Naive thymus-derived CD4-positive, alpha-beta T cell (primary cell): ENCODE data around the gene TMEM203. TPM values are rescaled to one million over a fixed set of nuclear protein-coding genes. Genes with fewer than 3 reads are reported as not detected.

ENCODE experiments used
- ATAC-seq: fragments of 150-1000 bp; cut with Tn5 transposase; 2 replicates; pipeline ENCODE4 v1.10.0; 2021; ENCODE audit warnings: mild to moderate bottlenecking, moderate library complexity
- CTCF ChIA-PET: fragments of 350-600 bp; sonication (Branson Sonifier 250); formaldehyde crosslinking; loops from one replicate; lab custom pipeline; 2021; ENCODE audit warnings: antibody characterized with exemption; lab: Charles Lee
- POLR2A ChIA-PET: fragments of 350-600 bp; sonication (Branson Sonifier 250); formaldehyde crosslinking; loops from one replicate; lab custom pipeline; 2021; ENCODE audit warnings: antibody characterized with exemption, inconsistent platforms; lab: Charles Lee
- DNase-seq, 9 donors: peaks; one replicate each; pipeline versions ENCODE4 v3.0.0 to v3.0.0-alpha.2; 2020 to 2022; ENCODE audit warnings: mixed read lengths in 1 of 9
- H3K27ac ChIP-seq: one replicate; pipeline ENCODE4 v1.7.0; 2013; ENCODE audit warnings: mild to moderate bottlenecking, low read depth, low read length, moderate library complexity
- H3K27me3 ChIP-seq, 2 donors: one replicate each; pipeline ENCODE4 v1.7.0; 2013; ENCODE audit warnings: low read length in 2 of 2, mild to moderate bottlenecking in 2 of 2, moderate library complexity in 2 of 2; ENCODE audit not compliant: control insufficient read depth in 2 of 2, insufficient read depth in 2 of 2
- H3K36me3 ChIP-seq, 3 experiments: 1 replicate in 2 of 3; 2 replicates in 1 of 3; pipeline ENCODE4 v1.7.0; 2013; ENCODE audit warnings: low read length in 3 of 3, mild to moderate bottlenecking in 3 of 3, moderate library complexity in 1 of 3; ENCODE audit not compliant: insufficient read depth in 3 of 3, control insufficient read depth in 2 of 3
- H3K4me1 ChIP-seq, 2 donors: one replicate each; pipeline ENCODE4 v1.7.0; 2013; ENCODE audit warnings: low read length in 2 of 2, mild to moderate bottlenecking in 2 of 2, moderate library complexity in 1 of 2; ENCODE audit not compliant: control insufficient read depth in 2 of 2, insufficient read depth in 2 of 2
- H3K4me3 ChIP-seq: 2 replicates; pipeline ENCODE4 v1.7.0; 2013; ENCODE audit warnings: mild to moderate bottlenecking, low read length
- H3K9me3 ChIP-seq, 3 experiments: 1 replicate in 2 of 3; 2 replicates in 1 of 3; pipeline ENCODE4 v1.7.0; 2013; ENCODE audit warnings: low read length in 3 of 3; ENCODE audit not compliant: control insufficient read depth in 2 of 3
- H3K27ac Mint-ChIP-seq, 9 donors: one replicate each; pipeline ENCODE4 v1.8.0; 2020 to 2022; ENCODE audit warnings: mixed read lengths in 9 of 9, mild to moderate bottlenecking in 8 of 9, moderate library complexity in 5 of 9, inconsistent platforms in 2 of 9
- H3K27me3 Mint-ChIP-seq, 5 donors: one replicate each; pipeline ENCODE4 v1.8.0; 2021 to 2022; ENCODE audit warnings: mixed read lengths in 5 of 5, mild to moderate bottlenecking in 1 of 5
- H3K36me3 Mint-ChIP-seq, 5 donors: one replicate each; pipeline ENCODE4 v1.8.0; 2020 to 2022; ENCODE audit warnings: mixed read lengths in 5 of 5, mild to moderate bottlenecking in 3 of 5, inconsistent platforms in 1 of 5
- H3K4me1 Mint-ChIP-seq, 7 donors: one replicate each; pipeline ENCODE4 v1.8.0; 2020 to 2022; ENCODE audit warnings: mixed read lengths in 7 of 7, mild to moderate bottlenecking in 3 of 7, inconsistent platforms in 1 of 7
- H3K4me3 Mint-ChIP-seq, 10 donors: one replicate each; pipeline ENCODE4 v1.8.0; 2020 to 2022; ENCODE audit warnings: mild to moderate bottlenecking in 10 of 10, mixed read lengths in 10 of 10, moderate library complexity in 6 of 10, inconsistent platforms in 2 of 10
- H3K9me3 Mint-ChIP-seq, 11 donors: one replicate each; pipeline ENCODE4 v1.8.0; 2020 to 2022; ENCODE audit warnings: mixed read lengths in 11 of 11, mild to moderate bottlenecking in 4 of 11, inconsistent platforms in 1 of 11, moderate library complexity in 1 of 11
- intact Hi-C, 2 donors: fragments of 100-400 bp; cut with micrococcal nuclease; formaldehyde crosslinking; loops; one replicate each; pipeline ENCODE4 v1.15.1; 2023
- polyA plus RNA-seq, 2 donors: library from polyadenylated mRNA; unstranded; fragments of 300-500 nt; fragmentation: Illumina TruSeq; gene quantifications; one replicate each; pipeline ENCODE4 v1.2.3, GENCODE V29; 2021
- total RNA-seq, 6 experiments: library from RNA in 5 of 6; stranded (reverse) in 5 of 6; gene quantifications; 1 replicate in 5 of 6; 2 replicates in 1 of 6; pipeline ENCODE4 v1.2.3 and lab custom pipeline; 2021 to 2026

The TMEM203 gene
- total and polyA plus RNA-seq, 7 experiments from 2014 or later = 22.6 to 172 (median 38.1) TPM

- Mint-ChIP-seq H3K36me3 (no peaks in the 10 kb centered on the region), H3K27me3 (peaks cover 0 to 10% (median 0%) of the 10 kb centered on the region in 5 donors), H3K27ac (no peak overlapping the region), H3K4me1 (peaks cover 4 to 12% (median 11%) of the 10 kb centered on the region in 7 donors), H3K9me3 (peaks cover 0 to 2% (median 0%) of the 10 kb centered on the region in 11 donors), H3K4me3 (no peak overlapping the region)
- Histone ChIP-seq H3K27ac (no peak overlapping the region), H3K4me1 (peaks cover 6 to 13% of the 10 kb centered on the region in 2 donors), H3K9me3 (no peaks in the 10 kb centered on the region), H3K27me3 (no peaks in the 10 kb centered on the region), H3K36me3 (no peaks in the 10 kb centered on the region), H3K4me3 (no peak overlapping the region)
- CTCF ChIA-PET = interaction anchor here (1.0 to 2.2 kb wide), 5 partner anchors 13 to 140 kb away, joined by 3 to 10 read pairs (median 3); no protein-coding TSS in a partner anchor
- DNase-seq = no peak
- POLR2A ChIA-PET = interaction anchor here (0.7 to 10.7 kb wide), 5 partner anchors 12 to 149 kb away, joined by 3 to 168 read pairs (median 4); partner anchors contain the start of genes MAN1B1, NELFB, RNF208 and STPG3
- intact Hi-C loops = loop anchor here (1.0 to 5.0 kb wide), 8 partner anchors 12 to 206 kb away; partner anchors contain the start of genes NELFB (in 2 of the 2), NDOR1 (in 1 of the 2), NPDC1 (in 1 of the 2) and TMEM203 (in 1 of the 2)
- ATAC-seq = no peak
These were observed 30.2 kb upstream of the TMEM203 start for GRCh38 chr9:137235424-137236237.

DNA sequence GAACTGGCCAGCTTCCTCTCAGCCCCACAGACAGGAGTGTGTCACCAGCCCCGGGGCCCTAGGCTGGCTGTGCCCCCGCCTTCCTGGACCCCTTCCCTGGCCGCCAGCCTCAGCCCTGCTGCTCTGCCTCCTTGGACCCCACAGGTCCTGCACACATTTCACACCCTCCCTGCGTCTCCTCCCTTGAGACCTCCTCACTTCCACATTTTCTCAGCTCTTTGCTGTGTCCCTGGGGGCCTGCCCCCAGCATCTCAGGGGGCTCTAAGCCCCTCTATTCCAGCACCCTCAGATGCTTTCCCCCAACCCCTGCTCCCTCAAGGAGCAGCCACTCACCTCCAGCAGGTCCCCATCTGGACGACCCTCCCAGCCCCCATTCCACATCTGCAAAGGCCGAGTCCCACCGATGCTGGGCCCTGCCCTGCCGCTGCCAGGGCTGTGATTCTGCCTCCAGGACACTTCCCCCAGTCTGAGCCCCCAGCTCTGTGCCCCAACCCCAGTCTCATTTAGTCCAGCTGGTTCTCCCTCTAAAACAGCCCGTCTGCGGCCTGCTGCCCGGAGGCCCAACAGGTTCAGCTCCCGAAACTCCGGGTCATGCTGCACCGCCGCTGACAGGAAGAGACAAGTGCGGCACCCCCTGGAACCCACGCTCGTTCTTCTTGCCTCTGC lies 29.4 kb upstream of the TMEM203 start:
- intact Hi-C loops = loop anchor here in 1 of 2 donors (5.0 kb wide), 1 partner anchor 188 kb away; the partner anchor contains the start of gene NPDC1

GRCh38 chr9:137234055-137234697 lies 28.7 kb upstream of the TMEM203 start:
- peaks cover 4 to 9% (median 6%) of the 10 kb centered on the region in 7 donors for H3K4me1 Mint-ChIP-seq
- no peaks in the 10 kb centered on the region for H3K9me3 ChIP-seq
- H3K27ac Mint-ChIP-seq = no peak overlapping the region
- ATAC-seq (no peak), DNase-seq (no peak)
- H3K9me3 Mint-ChIP-seq = peaks cover 0 to 2% (median 0%) of the 10 kb centered on the region in 11 donors
- H3K36me3 Mint-ChIP-seq = no peaks in the 10 kb centered on the region
- H3K36me3 ChIP-seq = no peaks in the 10 kb centered on the region
- no peaks in the 10 kb centered on the region for H3K27me3 ChIP-seq
- H3K4me3 Mint-ChIP-seq = no peak overlapping the region
- POLR2A ChIA-PET = interaction anchor here (0.8 kb wide), 1 partner anchor 104 kb away, joined by 3 read pairs; no protein-coding TSS in a partner anchor
- no peak overlapping the region for H3K4me3 ChIP-seq
- peaks cover 5 to 13% of the 10 kb centered on the region in 2 donors for H3K4me1 ChIP-seq
- CTCF ChIA-PET = interaction anchor here (1.3 kb wide), 1 partner anchor 11 kb away, joined by 3 read pairs; no protein-coding TSS in a partner anchor
- no peak overlapping the region for H3K27ac ChIP-seq
- H3K27me3 Mint-ChIP-seq = peaks cover 0 to 10% (median 0%) of the 10 kb centered on the region in 5 donors
- intact Hi-C loops = no loop called here

More for the DNA sequence above, 29.4 kb upstream of the TMEM203 start:
- H3K36me3 Mint-ChIP-seq = no peaks in the 10 kb centered on the region
- ATAC-seq (no peak), DNase-seq (no peak)
- peaks cover 6 to 13% of the 10 kb centered on the region in 2 donors for H3K4me1 ChIP-seq
- H3K27ac Mint-ChIP-seq = peak overlapping the region in 1 of 9 donors; percentile 42
- no peaks in the 10 kb centered on the region for H3K36me3 ChIP-seq
- no peaks in the 10 kb centered on the region for H3K27me3 ChIP-seq
- H3K27me3 Mint-ChIP-seq = peaks cover 0 to 10% (median 0%) of the 10 kb centered on the region in 5 donors
- ChIA-PET CTCF (interaction anchor here (1.0 to 1.3 kb wide), 2 partner anchors 12 to 30 kb away, joined by 3 read pairs; no protein-coding TSS in a partner anchor), POLR2A (interaction anchor here (0.8 kb wide), 1 partner anchor 105 kb away, joined by 3 read pairs; no protein-coding TSS in a partner anchor)
- no peaks in the 10 kb centered on the region for H3K9me3 ChIP-seq
- H3K27ac ChIP-seq = no peak overlapping the region
- peaks cover 4 to 12% (median 10%) of the 10 kb centered on the region in 7 donors for H3K4me1 Mint-ChIP-seq
- no peak overlapping the region for H3K4me3 ChIP-seq
- H3K9me3 Mint-ChIP-seq = peaks cover 0 to 2% (median 0%) of the 10 kb centered on the region in 11 donors
- no peak overlapping the region for H3K4me3 Mint-ChIP-seq

DNA sequence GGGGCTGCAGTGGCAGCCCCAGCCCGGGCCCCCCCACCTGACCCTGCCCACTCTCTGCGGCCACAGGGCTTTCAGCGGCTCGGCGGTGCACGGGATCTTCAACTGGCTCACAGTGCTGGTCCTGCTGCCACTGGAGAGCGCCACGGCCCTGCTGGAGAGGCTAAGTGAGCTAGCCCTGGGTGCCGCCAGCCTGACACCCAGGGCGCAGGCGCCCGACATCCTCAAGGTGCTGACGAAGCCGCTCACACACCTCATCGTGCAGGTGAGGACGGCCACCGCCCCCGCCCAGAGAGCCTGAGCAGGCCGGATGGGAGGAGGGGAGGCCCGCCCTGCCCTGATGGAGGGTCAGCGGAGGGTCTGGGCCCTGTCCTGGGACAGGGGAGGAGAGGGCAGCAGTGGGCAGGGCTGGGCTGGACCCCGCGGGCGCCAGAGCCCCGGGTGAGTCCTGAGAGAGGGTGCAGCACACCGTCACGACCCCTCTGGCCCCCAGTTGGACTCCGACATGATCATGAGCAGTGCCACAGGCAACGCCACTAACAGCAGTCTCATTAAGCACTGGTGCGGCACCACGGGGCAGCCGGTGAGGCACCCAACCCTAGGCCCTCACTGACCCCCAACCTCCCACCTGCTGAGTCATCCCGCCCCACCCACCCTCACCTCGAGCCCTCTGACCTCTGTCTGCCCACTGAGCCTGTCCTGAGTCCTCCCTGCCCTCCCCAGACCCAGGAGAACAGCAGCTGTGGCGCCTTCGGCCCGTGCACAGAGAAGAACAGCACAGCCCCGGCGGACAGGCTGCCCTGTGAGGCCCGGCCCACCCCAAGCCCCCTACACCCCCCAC lies 27.9 kb upstream of the TMEM203 start:
- H3K27ac Mint-ChIP-seq = no peak overlapping the region
- H3K9me3 ChIP-seq = no peaks in the 10 kb centered on the region
- POLR2A ChIA-PET = no interaction called here
- no peak overlapping the region for H3K4me3 ChIP-seq
- peaks cover 0 to 10% (median 0%) of the 10 kb centered on the region in 5 donors for H3K27me3 Mint-ChIP-seq
- peaks cover 0 to 5% (median 0%) of the 10 kb centered on the region in 7 donors for H3K4me1 Mint-ChIP-seq
- H3K4me1 ChIP-seq = peaks cover 0 to 13% of the 10 kb centered on the region in 2 donors
- ATAC-seq = no peak
- H3K36me3 Mint-ChIP-seq = no peaks in the 10 kb centered on the region
- H3K27ac ChIP-seq = no peak overlapping the region
- no peaks in the 10 kb centered on the region for H3K36me3 ChIP-seq
- intact Hi-C loops = no loop called here
- DNase-seq = no peak
- CTCF ChIA-PET = no interaction called here
- H3K9me3 Mint-ChIP-seq = peaks cover 0 to 2% (median 0%) of the 10 kb centered on the region in 11 donors
- H3K4me3 Mint-ChIP-seq = no peak overlapping the region
- no peaks in the 10 kb centered on the region for H3K27me3 ChIP-seq

GRCh38 chr9:137232510-137232909 lies 27.1 kb upstream of the TMEM203 start:
- intact Hi-C loops = no loop called here
- CTCF ChIA-PET = no interaction called here
- ATAC-seq = no peak

More at GRCh38 chr9:137232510-137232909, 27.1 kb upstream of the TMEM203 start:
- Histone ChIP-seq H3K27ac (no peak overlapping the region), H3K9me3 (no peaks in the 10 kb centered on the region), H3K4me1 (peaks cover under 1 to 14% of the 10 kb centered on the region in 2 donors), H3K27me3 (no peaks in the 10 kb centered on the region), H3K36me3 (no peaks in the 10 kb centered on the region), H3K4me3 (no peak overlapping the region)
- Mint-ChIP-seq H3K27me3 (peaks cover 0 to 13% (median 4%) of the 10 kb centered on the region in 5 donors), H3K4me3 (no peak overlapping the region), H3K27ac (no peak overlapping the region), H3K4me1 (peaks cover 2 to 5% (median 3%) of the 10 kb centered on the region in 7 donors), H3K9me3 (peaks cover 0 to 2% (median 0%) of the 10 kb centered on the region in 11 donors), H3K36me3 (no peaks in the 10 kb centered on the region)
- POLR2A ChIA-PET = no interaction called here
- no peak for DNase-seq
